Panc1 (cell line): Measurements from ENCODE around the gene ZNF367. TPM values are rescaled to one million over a fixed set of nuclear protein-coding genes. Genes with fewer than 3 reads are reported as not detected.

ENCODE experiments used
- ATAC-seq: fragments of 200-7000 bp; cut with Tn5 transposase; 2 replicates; pipeline ENCODE4 v1.9.1; 2020; ENCODE audit warnings: mild to moderate bottlenecking, moderate library complexity
- BruUV-seq: library from RNA; stranded (reverse); fragments of 400-500 nt; replicated peaks from 2 replicates; lab custom pipeline; 2021; lab: Mats Ljungman, UMichigan
- CTCF ChIA-PET: fragments of 300-600 bp; sonication (Branson Sonifier 250); formaldehyde crosslinking; loops from one replicate; lab custom pipeline; 2022; ENCODE audit warnings: antibody characterized with exemption; lab: Charles Lee
- POLR2A ChIA-PET: fragments of 300-600 bp; sonication (Branson Sonifier 250); formaldehyde crosslinking; loops from one replicate; lab custom pipeline; 2022; ENCODE audit warnings: antibody characterized with exemption; lab: Charles Lee
- DNase-seq: peaks from one replicate; pipeline ENCODE4 v3.0.0-alpha.2; 2010; ENCODE audit warnings: low read depth, low spot score
- H3K27ac ChIP-seq: 2 replicates; pipeline ENCODE4 v1.5.1; 2011; ENCODE audit warnings: mild to moderate bottlenecking, low read length, inconsistent platforms
- H3K27me3 ChIP-seq: fragments of 200-500 bp; sonication (Bioruptor generic); 2 replicates; pipeline ENCODE4 v1.6.0; 2014; ENCODE audit warnings: low read length, inconsistent platforms; ENCODE audit not compliant: control insufficient read depth, insufficient read depth
- H3K36me3 ChIP-seq: fragments of 200-500 bp; sonication (Bioruptor generic); 2 replicates; pipeline ENCODE4 v1.5.1; 2014; ENCODE audit warnings: inconsistent platforms, mild to moderate bottlenecking, low read length, moderate library complexity; ENCODE audit not compliant: control insufficient read depth, insufficient read depth
- H3K4me1 ChIP-seq: 2 replicates; pipeline ENCODE4 v1.5.1; 2011; ENCODE audit warnings: inconsistent platforms, mild to moderate bottlenecking, low read length, moderate library complexity; ENCODE audit not compliant: control insufficient read depth, insufficient read depth
- H3K4me3 ChIP-seq, 2 experiments: 2 replicates each; pipeline ENCODE4 v1.5.1; 2011 to 2012; ENCODE audit warnings: low read depth in 2 of 2, low read length in 2 of 2, mild to moderate bottlenecking in 2 of 2, inconsistent platforms in 1 of 2, moderate library complexity in 1 of 2
- H3K9me3 ChIP-seq: fragments of 200-500 bp; sonication (Bioruptor generic); 2 replicates; pipeline ENCODE4 v1.5.1; 2014; ENCODE audit warnings: low read depth, mild to moderate bottlenecking, inconsistent platforms, low read length, moderate library complexity; ENCODE audit not compliant: control insufficient read depth, insufficient read depth
- POLR2AphosphoS5 ChIP-seq: IDR thresholded peaks from 2 replicates; pipeline ENCODE4 v1.6.1; 2012; ENCODE audit warnings: mild to moderate bottlenecking, low read depth, low read length, moderate library complexity
- REST ChIP-seq, 2 experiments: IDR thresholded peaks; 2 replicates each; pipeline ENCODE4 v1.6.1; 2011 to 2012; ENCODE audit warnings: low read depth in 2 of 2, control low read depth in 1 of 2, low read length in 1 of 2, mild to moderate bottlenecking in 1 of 2, moderate library complexity in 1 of 2; ENCODE audit not compliant: insufficient read depth in 1 of 2
- SIN3A ChIP-seq: IDR thresholded peaks from 2 replicates; pipeline ENCODE4 v1.6.1; 2012; ENCODE audit warnings: low read depth, mild to moderate bottlenecking, low read length, moderate library complexity, borderline replicate concordance; ENCODE audit not compliant: insufficient read depth
- TCF7L2 ChIP-seq: IDR thresholded peaks from 2 replicates; pipeline ENCODE4 v1.6.1; 2011; ENCODE audit warnings: mild to moderate bottlenecking, low read depth, low read length, inconsistent platforms
- in situ Hi-C: cut with HindIII; loops from 2 replicates; pipeline ENCODE4 v1.10.0; 2016; ENCODE audit warnings: low sequenced_read_pairs, low pct_unique_long_range_greater_than_20kb
- intact Hi-C: fragments of 100-400 bp; cut with micrococcal nuclease; formaldehyde crosslinking; loops from one replicate; pipeline ENCODE4 v1.10.0; 2022; ENCODE audit not compliant: unreplicated experiment
- total RNA-seq: library from RNA; stranded (reverse); gene quantifications from one replicate; pipeline ENCODE4 v1.2.1, GENCODE V29; 2021; ENCODE audit not compliant: unreplicated experiment
- TF ChIP-seq, protein P1 (sequence below): fragments of 450-650 bp; IDR thresholded peaks from 2 replicates; pipeline ENCODE4 v1.5.1; 2017; ENCODE audit warnings: mild to moderate bottlenecking

The ZNF367 gene
- total RNA-seq, 1 experiment from 2014 or later = 12.4 TPM

DNA sequence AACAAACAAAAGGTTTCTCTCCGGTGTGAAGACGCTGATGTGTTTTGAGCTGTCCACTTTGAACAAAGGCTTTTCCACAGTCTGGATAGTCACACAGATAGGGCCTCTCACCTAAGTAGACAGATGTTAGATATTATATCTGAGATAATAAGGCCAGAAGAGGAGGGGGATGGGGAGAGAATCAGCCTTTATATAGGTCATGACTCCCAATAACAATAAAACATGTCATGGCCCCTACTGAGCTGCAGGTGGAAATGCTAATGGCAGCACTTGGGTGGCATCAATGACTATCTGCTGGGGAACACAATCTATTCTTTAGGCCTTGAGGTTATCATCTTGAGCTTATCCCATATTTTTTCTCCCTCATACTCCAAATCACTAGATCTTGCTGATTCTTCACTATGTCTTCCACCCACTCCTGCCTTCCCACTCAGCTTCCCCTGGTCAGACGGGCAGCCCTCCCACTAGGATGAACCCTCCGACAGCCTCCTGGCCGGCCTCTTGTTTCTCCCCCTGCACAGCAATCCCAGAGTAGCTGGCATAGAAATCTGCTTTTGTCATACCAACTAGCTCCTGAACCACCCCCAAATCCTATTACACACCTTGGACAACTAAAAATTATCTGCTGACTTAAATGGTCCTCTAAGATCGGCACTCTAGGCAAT is 23.2 kb downstream of the ZNF367 start:
- in situ Hi-C loops = no loop called here
- DNase-seq = no peak

DNA sequence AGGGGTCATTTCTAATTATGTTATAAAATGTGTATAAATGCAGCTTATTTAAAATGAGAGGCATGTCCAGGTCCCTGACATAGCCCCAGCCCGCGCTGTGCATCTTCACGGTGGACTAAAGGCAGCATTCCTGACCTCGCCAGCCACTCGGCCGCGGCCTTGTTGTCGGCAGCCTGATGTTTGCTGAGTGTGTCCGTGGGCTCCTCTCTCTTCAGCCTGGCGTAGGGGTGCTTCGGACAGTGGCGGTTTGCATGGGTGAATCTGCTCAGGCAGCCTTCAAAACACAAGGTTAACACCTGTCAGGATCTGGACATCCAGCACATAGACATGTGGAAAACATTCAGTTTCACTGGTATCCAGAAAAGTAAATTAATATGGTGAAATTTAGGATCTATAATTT is 25.9 kb downstream of the ZNF367 start:
- no peaks in the 10 kb centered on the region for H3K27me3 ChIP-seq
- BruUV-seq = no TSS peak
- no peak overlapping the region for H3K4me3 ChIP-seq
- ChIA-PET POLR2A (no interaction called here), CTCF (no interaction called here)
- H3K36me3 ChIP-seq = peaks cover 6% of the 10 kb centered on the region; the same call in 1 of the 2 replicates
- no peaks in the 10 kb centered on the region for H3K4me1 ChIP-seq
- no peaks in the 10 kb centered on the region for H3K9me3 ChIP-seq
- no peak overlapping the region for H3K27ac ChIP-seq
- in situ Hi-C loops (no loop called here), intact Hi-C loops (no loop called here)
- ATAC-seq (no peak), DNase-seq (no peak)
- TF ChIP-seq SIN3A (no peak), TCF7L2 (no peak), REST (IDR thresholded peaks at IDR 0.05; ENCODE audit: insufficient read depth in 1 of 2, low read depth in 2 of 2, low read length in 1 of 2) (no peak), POLR2AphosphoS5 (no peak)
- TF ChIP-seq, protein P1, sequence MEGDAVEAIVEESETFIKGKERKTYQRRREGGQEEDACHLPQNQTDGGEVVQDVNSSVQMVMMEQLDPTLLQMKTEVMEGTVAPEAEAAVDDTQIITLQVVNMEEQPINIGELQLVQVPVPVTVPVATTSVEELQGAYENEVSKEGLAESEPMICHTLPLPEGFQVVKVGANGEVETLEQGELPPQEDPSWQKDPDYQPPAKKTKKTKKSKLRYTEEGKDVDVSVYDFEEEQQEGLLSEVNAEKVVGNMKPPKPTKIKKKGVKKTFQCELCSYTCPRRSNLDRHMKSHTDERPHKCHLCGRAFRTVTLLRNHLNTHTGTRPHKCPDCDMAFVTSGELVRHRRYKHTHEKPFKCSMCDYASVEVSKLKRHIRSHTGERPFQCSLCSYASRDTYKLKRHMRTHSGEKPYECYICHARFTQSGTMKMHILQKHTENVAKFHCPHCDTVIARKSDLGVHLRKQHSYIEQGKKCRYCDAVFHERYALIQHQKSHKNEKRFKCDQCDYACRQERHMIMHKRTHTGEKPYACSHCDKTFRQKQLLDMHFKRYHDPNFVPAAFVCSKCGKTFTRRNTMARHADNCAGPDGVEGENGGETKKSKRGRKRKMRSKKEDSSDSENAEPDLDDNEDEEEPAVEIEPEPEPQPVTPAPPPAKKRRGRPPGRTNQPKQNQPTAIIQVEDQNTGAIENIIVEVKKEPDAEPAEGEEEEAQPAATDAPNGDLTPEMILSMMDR = no peak

More for the DNA sequence above, 23.2 kb downstream of the ZNF367 start:
- CTCF ChIA-PET = interaction anchor here (0.5 kb wide), 1 partner anchor 174 kb away, joined by 3 read pairs; no protein-coding TSS in a partner anchor
- Histone ChIP-seq H3K27me3 (no peaks in the 10 kb centered on the region), H3K36me3 (no peaks in the 10 kb centered on the region; the same call in 1 of the 2 replicates), H3K4me1 (peaks cover 7% of the 10 kb centered on the region; the same call in 1 of the 2 replicates), H3K4me3 (no peak overlapping the region), H3K9me3 (no peaks in the 10 kb centered on the region), H3K27ac (no peak overlapping the region)
- POLR2A ChIA-PET = no interaction called here
- no peak for ATAC-seq
- BruUV-seq = no TSS peak
- intact Hi-C loops = no loop called here
- TF ChIP-seq POLR2AphosphoS5 (no peak), REST (IDR thresholded peaks at IDR 0.05; ENCODE audit: insufficient read depth in 1 of 2, low read depth in 2 of 2, low read length in 1 of 2) (no peak), SIN3A (no peak), TCF7L2 (no peak)
- TF ChIP-seq, protein P1 = no peak
